IMR-90 (cell line): ENCODE data around the gene SASH1.

Source experiments
- CEBPB ChIP-seq: IDR thresholded peaks from 2 replicates; pipeline ENCODE4 v1.6.1; 2012; ENCODE audit warnings: low read depth, low read length, improper control_type of control experiment
- CHD1 ChIP-seq: IDR thresholded peaks from 2 replicates; pipeline ENCODE4 v1.6.1; 2012; ENCODE audit warnings: low read depth, low read length, improper control_type of control experiment
- CTCF ChIP-seq: conservative IDR thresholded peaks from 2 replicates; pipeline ENCODE4 v1.5.1; 2012; ENCODE audit warnings: mild to moderate bottlenecking, low read depth, low read length, improper control_type of control experiment
- MAZ ChIP-seq: IDR thresholded peaks from 2 replicates; pipeline ENCODE4 v1.6.1; 2012; ENCODE audit warnings: low read depth, mild to moderate bottlenecking, low read length, improper control_type of control experiment, moderate library complexity, borderline replicate concordance
- POLR2A ChIP-seq: IDR thresholded peaks from 2 replicates; pipeline ENCODE4 v1.6.1; 2012; ENCODE audit warnings: mild to moderate bottlenecking, low read depth, low read length
- SMC3 ChIP-seq: fragments of 150-350 bp; IDR thresholded peaks from 2 replicates; pipeline ENCODE4 v1.6.1; 2016; ENCODE audit warnings: low read depth, mild to moderate bottlenecking, antibody characterized with exemption, low read length, moderate library complexity

DNA sequence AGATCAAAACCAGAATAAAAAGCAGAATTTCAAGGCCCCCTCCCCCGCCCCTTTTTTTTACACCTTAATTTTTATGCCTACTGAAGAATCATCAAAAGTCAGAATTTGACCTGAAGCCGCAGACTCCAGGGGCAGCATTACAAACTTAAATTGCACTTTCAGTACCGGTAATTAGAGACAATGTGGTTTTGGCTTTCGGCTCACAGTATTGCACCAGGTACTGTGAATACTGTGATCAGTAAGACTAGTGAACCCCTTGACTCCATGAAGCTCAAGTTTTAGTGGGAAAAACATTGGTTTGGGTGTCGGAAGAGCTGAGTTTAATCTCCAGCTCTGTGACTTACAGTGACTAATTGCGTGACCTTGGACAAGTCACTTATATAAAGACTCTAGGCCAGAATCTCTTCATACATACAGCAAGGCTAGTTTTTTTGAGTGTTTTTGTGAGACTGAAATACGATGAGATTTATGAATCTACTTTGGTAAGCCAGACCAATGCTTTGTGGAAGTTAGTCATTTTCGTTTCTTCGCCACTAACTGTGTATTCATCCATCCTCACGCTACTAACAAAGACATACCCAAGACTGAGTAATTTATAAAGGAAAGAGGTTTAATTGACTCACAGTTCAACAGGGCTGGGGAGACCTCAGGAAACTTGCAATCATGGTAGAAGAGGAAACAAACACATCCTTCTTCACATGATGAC, 114.7 kb downstream of the SASH1 start:
- no peak for TF ChIP-seq MAZ
- no peak for TF ChIP-seq CTCF
- TF ChIP-seq CEBPB = no peak
- TF ChIP-seq POLR2A = no peak
- TF ChIP-seq SMC3 = no peak
- TF ChIP-seq CHD1 = no peak
